ENCODE results near the gene IRX2.

Gene IRX2

DNA sequence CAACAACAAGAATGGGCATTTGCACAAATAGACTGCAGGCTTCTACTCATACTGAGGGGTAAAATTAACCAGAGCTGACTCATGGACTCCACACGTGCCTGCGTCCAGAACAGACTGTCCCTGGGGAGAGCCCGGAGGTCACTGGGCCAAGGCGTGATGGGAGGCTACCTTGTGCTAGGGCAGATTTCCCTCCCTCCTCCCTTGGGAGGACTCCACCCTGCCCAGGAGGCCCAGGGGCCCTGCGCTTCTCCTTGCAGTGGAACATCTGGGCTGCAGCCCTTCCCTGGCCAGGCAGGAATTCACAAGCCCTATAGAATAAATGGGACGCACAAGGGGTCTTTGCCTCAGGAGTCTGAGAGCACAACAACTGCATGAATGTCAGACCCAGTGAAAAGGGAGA lies 35.6 kb downstream of the IRX2 start:
- no peak for DNase-seq (ENCODE audit: low read depth, low spot score)
- no peaks in the 10 kb centered on the region for H3K4me1 ChIP-seq (ENCODE audit: control insufficient read depth, insufficient read depth, low read length)
- H3K4me3 ChIP-seq (ENCODE audit: low read length): no peak overlapping the region
- H3K9me3 ChIP-seq (ENCODE audit: control insufficient read depth, insufficient read depth, low read length): no peaks in the 10 kb centered on the region
- peaks cover 2% of the 10 kb centered on the region; the same call in 1 of the 2 replicates for H3K36me3 ChIP-seq (ENCODE audit: control insufficient read depth, insufficient read depth, low read length)
- WGBS (ENCODE audit: insufficient coverage, insufficient read length): no CpG with 5 or more reads among the region's 6 CpGs
- H3K27ac ChIP-seq (ENCODE audit: low read length): no peak overlapping the region
- no peaks in the 10 kb centered on the region for H3K27me3 ChIP-seq (ENCODE audit: control insufficient read depth, insufficient read depth, low read length)

DNA sequence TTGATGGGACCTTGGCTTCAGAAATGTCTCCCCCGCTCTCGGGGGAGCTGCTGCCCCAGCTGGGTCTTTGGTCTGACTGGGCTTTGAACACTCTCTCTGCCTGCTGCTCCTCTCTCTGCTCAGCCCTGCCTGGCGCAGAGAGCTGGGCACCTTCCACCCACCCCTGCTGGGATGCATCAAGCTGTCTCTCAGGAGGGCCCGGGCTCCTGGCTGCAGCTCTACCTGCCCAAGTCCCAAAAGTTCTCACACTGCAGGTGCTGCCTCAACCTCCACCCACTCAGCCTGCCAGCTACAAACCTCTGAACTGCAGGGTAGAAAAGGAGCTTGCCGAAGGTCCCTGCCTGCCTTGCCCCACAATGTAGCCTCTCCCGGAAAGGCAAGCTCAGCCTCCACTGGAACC lies 36.7 kb downstream of the IRX2 start:
- H3K4me3 ChIP-seq (ENCODE audit: low read length): no peak overlapping the region
- peaks cover 2% of the 10 kb centered on the region; the same call in 1 of the 2 replicates for H3K36me3 ChIP-seq (ENCODE audit: control insufficient read depth, insufficient read depth, low read length)
- no peak for DNase-seq (ENCODE audit: low read depth, low spot score)
- no peaks in the 10 kb centered on the region for H3K9me3 ChIP-seq (ENCODE audit: control insufficient read depth, insufficient read depth, low read length)
- no CpG with 5 or more reads among the region's 6 CpGs for WGBS (ENCODE audit: insufficient coverage, insufficient read length)
- H3K27ac ChIP-seq (ENCODE audit: low read length): no peak overlapping the region
- H3K27me3 ChIP-seq (ENCODE audit: control insufficient read depth, insufficient read depth, low read length): no peaks in the 10 kb centered on the region
- H3K4me1 ChIP-seq (ENCODE audit: control insufficient read depth, insufficient read depth, low read length): peaks cover 1% of the 10 kb centered on the region; the same call in 1 of the 2 replicates

DNA sequence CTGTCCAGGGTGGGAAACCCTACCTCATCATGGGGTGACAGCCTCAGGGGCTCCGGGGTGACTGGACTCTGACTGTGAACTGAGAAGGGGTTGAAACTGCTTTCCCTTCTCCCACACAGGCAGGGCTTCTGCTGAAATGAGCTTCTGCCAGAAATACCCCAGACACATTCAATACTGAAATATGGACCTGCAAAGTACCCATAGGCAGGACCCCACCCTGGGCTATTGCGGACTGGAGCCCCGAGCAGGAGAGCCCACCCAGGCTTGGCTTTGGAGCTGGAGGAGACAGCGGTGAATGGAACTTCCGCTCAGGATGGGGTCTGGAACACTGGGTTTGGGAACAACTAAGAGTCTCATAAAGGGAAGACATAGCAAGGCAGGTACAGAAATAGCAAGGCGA lies 37.5 kb downstream of the IRX2 start:
- H3K4me3 ChIP-seq (ENCODE audit: low read length): no peak overlapping the region
- H3K27ac ChIP-seq (ENCODE audit: low read length): no peak overlapping the region
- H3K36me3 ChIP-seq (ENCODE audit: control insufficient read depth, insufficient read depth, low read length): peaks cover 2% of the 10 kb centered on the region; the same call in 1 of the 2 replicates
- no peaks in the 10 kb centered on the region for H3K9me3 ChIP-seq (ENCODE audit: control insufficient read depth, insufficient read depth, low read length)
- no peaks in the 10 kb centered on the region for H3K27me3 ChIP-seq (ENCODE audit: control insufficient read depth, insufficient read depth, low read length)
- H3K4me1 ChIP-seq (ENCODE audit: control insufficient read depth, insufficient read depth, low read length): peaks cover 1% of the 10 kb centered on the region; the same call in 1 of the 2 replicates
- WGBS (ENCODE audit: insufficient coverage, insufficient read length): no CpG with 5 or more reads among the region's 6 CpGs
- DNase-seq (ENCODE audit: low read depth, low spot score): no peak

DNA sequence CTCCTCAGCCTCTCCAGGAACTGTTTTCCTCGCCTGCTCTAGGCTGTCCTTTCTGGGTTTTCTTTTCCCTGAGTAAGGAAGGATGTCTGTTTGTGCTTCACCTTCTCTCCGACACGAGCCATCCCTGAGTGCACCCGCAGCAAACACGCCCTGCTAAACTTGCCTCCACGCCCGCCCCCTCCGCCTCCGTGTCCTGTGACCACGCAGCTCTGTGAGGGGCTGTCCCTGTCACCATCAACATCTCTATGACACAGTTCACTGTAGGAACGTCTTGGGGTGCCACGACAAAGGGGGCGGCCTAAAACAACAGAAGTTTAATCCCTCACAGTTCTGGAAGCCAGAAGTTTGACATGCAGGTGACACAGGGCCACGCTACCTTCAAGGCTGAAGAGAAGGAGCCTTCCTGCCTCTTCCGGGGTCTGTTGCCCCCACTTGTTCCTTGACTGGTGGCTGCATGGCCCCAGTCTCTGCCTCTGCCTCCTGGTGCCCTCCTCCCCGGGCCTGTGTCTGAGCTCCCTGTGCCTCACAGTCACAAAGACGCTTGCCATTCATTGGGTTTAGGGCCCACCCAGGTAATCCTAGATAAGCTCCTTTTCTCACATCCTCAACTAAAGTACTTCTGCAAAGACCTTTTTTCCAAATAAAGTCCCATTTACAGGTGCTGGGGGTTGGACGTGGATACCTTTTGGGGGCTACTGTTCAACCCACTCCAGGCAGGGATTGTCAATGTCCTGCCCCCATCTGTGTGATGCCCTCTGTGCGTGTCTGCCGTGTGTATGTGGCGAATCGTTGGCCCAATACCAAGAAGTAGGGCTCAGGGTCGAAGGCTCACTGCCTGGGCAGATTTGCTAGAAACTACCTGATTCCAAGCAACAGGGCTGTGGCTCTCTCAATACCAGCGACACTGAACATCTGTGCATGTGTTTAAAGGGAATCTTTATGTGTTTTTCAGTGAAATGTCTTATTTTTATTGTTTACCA lies 39.7 kb downstream of the IRX2 start:
- no peak for DNase-seq (ENCODE audit: low read depth, low spot score)
- no peak overlapping the region for H3K27ac ChIP-seq (ENCODE audit: low read length)

DNA sequence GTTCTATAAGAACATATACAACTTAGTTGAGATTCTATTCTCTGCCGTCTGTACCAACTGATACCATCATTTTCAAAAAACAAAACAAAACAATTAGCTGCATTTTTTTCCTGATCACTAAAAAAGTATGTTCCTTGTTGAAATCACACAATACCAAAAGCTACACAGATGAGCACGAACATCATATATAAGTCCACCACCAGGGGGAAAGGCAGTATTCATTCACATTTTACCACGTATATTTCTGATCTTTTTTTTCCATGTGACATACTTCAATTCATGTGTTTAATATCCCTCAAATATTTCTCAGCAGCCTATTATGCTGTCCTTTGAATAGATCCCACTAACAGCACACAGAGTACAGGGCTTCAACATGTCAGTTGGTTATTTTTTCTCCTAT lies 40.6 kb downstream of the IRX2 start:
- H3K27ac ChIP-seq (ENCODE audit: low read length): no peak overlapping the region
- WGBS (ENCODE audit: insufficient coverage, insufficient read length): no CpG with 5 or more reads among the region's 3 CpGs
- no peak overlapping the region for H3K4me3 ChIP-seq (ENCODE audit: low read length)
- H3K27me3 ChIP-seq (ENCODE audit: control insufficient read depth, insufficient read depth, low read length): no peaks in the 10 kb centered on the region
- no peaks in the 10 kb centered on the region for H3K9me3 ChIP-seq (ENCODE audit: control insufficient read depth, insufficient read depth, low read length)
- H3K36me3 ChIP-seq (ENCODE audit: control insufficient read depth, insufficient read depth, low read length): peaks cover 2% of the 10 kb centered on the region; the same call in 1 of the 2 replicates
- H3K4me1 ChIP-seq (ENCODE audit: control insufficient read depth, insufficient read depth, low read length): peaks cover 1% of the 10 kb centered on the region; the same call in 1 of the 2 replicates
- DNase-seq (ENCODE audit: low read depth, low spot score): no peak

More for the DNA sequence above, 39.7 kb downstream of the IRX2 start:
- peaks cover 1% of the 10 kb centered on the region; the same call in 1 of the 2 replicates for H3K4me1 ChIP-seq (ENCODE audit: control insufficient read depth, insufficient read depth, low read length)
- H3K4me3 ChIP-seq (ENCODE audit: low read length): no peak overlapping the region
- no peaks in the 10 kb centered on the region for H3K9me3 ChIP-seq (ENCODE audit: control insufficient read depth, insufficient read depth, low read length)
- H3K36me3 ChIP-seq (ENCODE audit: control insufficient read depth, insufficient read depth, low read length): peaks cover 2% of the 10 kb centered on the region; the same call in 1 of the 2 replicates
- no peaks in the 10 kb centered on the region for H3K27me3 ChIP-seq (ENCODE audit: control insufficient read depth, insufficient read depth, low read length)
- no CpG with 5 or more reads among the region's 24 CpGs for WGBS (ENCODE audit: insufficient coverage, insufficient read length)

DNA sequence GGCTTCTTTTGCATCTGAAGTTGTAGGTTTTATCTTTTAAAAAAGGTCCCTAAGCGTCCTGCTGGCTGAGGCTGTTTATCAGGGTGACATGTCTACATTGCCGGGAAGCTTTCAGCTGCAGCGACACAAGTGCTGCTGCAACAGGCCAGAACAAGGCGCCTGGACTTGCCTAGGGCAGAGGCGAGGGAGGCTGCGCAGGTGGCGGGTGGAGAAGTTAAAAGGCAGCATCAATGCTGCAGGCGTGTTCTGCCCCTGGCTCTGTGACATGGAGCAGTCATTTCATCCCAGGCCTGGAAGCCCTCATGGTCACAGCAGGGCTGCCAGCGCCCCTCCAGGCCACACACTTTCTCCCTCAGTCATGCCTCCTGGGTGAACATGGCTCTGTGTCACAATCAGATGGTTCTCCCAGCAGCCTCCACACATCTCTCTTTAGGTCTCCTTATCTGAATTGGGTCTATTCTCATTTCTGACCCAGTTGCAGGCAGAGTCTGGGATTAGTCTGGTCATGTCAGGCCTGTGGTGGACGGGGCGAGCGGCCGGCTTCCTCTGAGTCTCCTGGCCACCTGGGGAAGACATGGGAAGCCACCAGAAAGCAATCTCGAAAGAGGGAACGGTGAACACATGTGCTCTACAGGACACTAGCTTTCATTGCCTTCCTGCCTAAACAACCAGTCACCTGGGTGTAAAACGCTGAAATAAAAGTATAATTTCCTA lies 41.3 kb downstream of the IRX2 start:
- Histone ChIP-seq H3K4me3 (ENCODE audit: low read length) (no peak overlapping the region), H3K9me3 (ENCODE audit: control insufficient read depth, insufficient read depth, low read length) (no peaks in the 10 kb centered on the region), H3K27me3 (ENCODE audit: control insufficient read depth, insufficient read depth, low read length) (no peaks in the 10 kb centered on the region), H3K4me1 (ENCODE audit: control insufficient read depth, insufficient read depth, low read length) (peaks cover 1% of the 10 kb centered on the region; the same call in 1 of the 2 replicates), H3K27ac (ENCODE audit: low read length) (no peak overlapping the region), H3K36me3 (ENCODE audit: control insufficient read depth, insufficient read depth, low read length) (no peaks in the 10 kb centered on the region)
- no CpG with 5 or more reads among the region's 16 CpGs for WGBS (ENCODE audit: insufficient coverage, insufficient read length)
- DNase-seq (ENCODE audit: low read depth, low spot score): no peak

DNA sequence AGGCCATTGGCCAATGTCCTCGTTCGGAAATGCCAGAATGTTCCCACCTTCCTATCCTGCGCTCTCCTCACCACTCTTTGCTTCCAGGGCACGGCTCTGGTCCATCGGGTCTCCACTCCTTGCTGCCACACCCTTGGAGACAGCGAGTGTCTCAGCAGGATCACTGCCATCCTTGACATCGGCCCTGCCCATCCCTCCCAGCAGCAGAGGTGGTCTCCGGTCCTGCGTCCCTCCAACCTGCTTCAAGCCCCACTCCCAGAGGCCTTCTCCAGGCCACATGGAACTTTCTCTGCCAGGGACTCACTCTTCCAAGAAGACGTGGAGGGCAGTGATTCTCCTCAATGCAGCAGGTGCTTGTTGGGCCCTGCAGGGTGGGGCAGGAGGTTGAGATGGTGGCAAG lies 42.7 kb downstream of the IRX2 start:
- WGBS (ENCODE audit: insufficient coverage, insufficient read length): no CpG with 5 or more reads among the region's 10 CpGs
- no peak for DNase-seq (ENCODE audit: low read depth, low spot score)

DNA sequence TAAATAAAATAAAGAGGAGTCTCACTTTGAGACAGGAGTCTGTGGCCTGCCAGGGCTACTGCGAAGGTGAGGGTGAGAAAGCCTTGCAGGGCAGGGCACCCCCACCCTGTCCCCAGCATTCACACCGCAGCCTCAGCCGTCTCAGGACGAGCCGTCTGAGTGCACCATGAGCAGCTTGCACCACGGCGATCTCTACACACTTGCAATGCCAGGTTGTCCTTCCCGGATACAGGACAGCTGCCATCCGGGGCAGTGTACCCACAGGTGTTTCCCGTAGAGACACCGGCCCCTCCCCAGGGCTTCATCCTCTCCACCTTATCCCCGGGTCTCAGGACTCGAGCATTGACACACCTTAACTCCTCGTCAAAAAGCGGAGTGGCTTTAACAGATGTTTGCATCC lies 43.3 kb downstream of the IRX2 start:
- H3K27me3 ChIP-seq (ENCODE audit: control insufficient read depth, insufficient read depth, low read length): no peaks in the 10 kb centered on the region
- H3K4me3 ChIP-seq (ENCODE audit: low read length): no peak overlapping the region
- no peak for DNase-seq (ENCODE audit: low read depth, low spot score)
- no peak overlapping the region for H3K27ac ChIP-seq (ENCODE audit: low read length)
- WGBS (ENCODE audit: insufficient coverage, insufficient read length): no CpG with 5 or more reads among the region's 15 CpGs
- no peaks in the 10 kb centered on the region for H3K9me3 ChIP-seq (ENCODE audit: control insufficient read depth, insufficient read depth, low read length)
- H3K4me1 ChIP-seq (ENCODE audit: control insufficient read depth, insufficient read depth, low read length): peaks cover 1% of the 10 kb centered on the region; the same call in 1 of the 2 replicates
- H3K36me3 ChIP-seq (ENCODE audit: control insufficient read depth, insufficient read depth, low read length): no peaks in the 10 kb centered on the region

More for the DNA sequence above, 42.7 kb downstream of the IRX2 start:
- Histone ChIP-seq H3K9me3 (ENCODE audit: control insufficient read depth, insufficient read depth, low read length) (no peaks in the 10 kb centered on the region), H3K4me3 (ENCODE audit: low read length) (no peak overlapping the region), H3K36me3 (ENCODE audit: control insufficient read depth, insufficient read depth, low read length) (no peaks in the 10 kb centered on the region), H3K4me1 (ENCODE audit: control insufficient read depth, insufficient read depth, low read length) (peaks cover 1% of the 10 kb centered on the region; the same call in 1 of the 2 replicates), H3K27ac (ENCODE audit: low read length) (no peak overlapping the region), H3K27me3 (ENCODE audit: control insufficient read depth, insufficient read depth, low read length) (no peaks in the 10 kb centered on the region)

DNA sequence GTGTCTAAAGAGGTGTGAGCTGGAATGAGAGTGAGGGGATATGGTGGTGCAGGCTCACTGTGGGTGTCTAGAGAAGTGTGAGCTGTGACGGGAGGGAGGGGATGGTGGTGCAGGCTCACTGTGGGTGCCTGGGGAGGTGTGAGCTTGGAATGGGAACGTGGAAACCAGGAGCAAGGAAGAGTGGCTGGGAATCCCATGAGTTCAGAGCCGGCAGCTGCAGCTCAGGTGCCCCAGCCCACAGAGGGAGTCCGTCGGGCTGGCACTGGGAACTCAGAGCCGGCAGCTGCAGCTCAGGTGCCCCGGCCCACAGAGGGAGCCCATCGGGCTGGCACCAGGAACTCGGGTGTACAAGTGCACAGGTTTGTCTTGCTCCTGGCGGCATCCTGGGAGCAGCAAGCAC lies 45.6 kb downstream of the IRX2 start:
- Histone ChIP-seq H3K9me3 (ENCODE audit: control insufficient read depth, insufficient read depth, low read length) (no peaks in the 10 kb centered on the region), H3K4me1 (ENCODE audit: control insufficient read depth, insufficient read depth, low read length) (peaks cover 1% of the 10 kb centered on the region; the same call in 1 of the 2 replicates), H3K36me3 (ENCODE audit: control insufficient read depth, insufficient read depth, low read length) (no peaks in the 10 kb centered on the region), H3K27ac (ENCODE audit: low read length) (no peak overlapping the region), H3K27me3 (ENCODE audit: control insufficient read depth, insufficient read depth, low read length) (no peaks in the 10 kb centered on the region), H3K4me3 (ENCODE audit: low read length) (no peak overlapping the region)
- WGBS (ENCODE audit: insufficient coverage, insufficient read length): no CpG with 5 or more reads among the region's 10 CpGs
- DNase-seq (ENCODE audit: low read depth, low spot score): no peak
